Iris pigment epithelial cell (primary cell): ENCODE measurements around the gene PIGK.
"Not testable (repeated sequence)": the region's sequence is repeated elsewhere in the genome, so short reads cannot be mapped to it uniquely, and the experiment has no call there.

Experiments used
- DNase-seq: peaks from one replicate; pipeline ENCODE4 v3.0.0-alpha.2; 2011; ENCODE audit warnings: low read depth

Gene PIGK

GRCh38 chr1:77193951-77194350 lies 25.3 kb downstream of the PIGK start:
- no peak for DNase-seq

DNA sequence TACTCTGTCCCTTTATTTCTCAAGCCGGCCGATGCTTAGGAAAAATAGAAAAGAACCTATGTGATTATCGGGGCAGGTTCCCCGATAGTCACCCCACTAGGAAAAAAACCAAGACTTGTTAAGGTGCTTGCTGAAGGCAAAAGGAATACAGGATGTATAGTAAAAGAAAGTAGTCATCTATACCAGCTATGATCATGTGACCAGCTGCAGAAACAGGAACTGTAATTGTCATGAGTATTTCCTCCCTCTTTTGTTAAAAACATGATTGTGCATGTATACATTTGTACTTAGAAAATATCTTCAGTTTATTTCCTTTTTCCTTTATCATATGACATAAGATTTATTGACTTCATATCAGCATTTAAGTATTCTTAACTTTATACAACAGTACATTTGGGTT lies 30.5 kb downstream of the PIGK start:
- DNase-seq, result no peak

GRCh38 chr1:77186907-77187306 lies 32.3 kb downstream of the PIGK start:
- DNase-seq, result not testable (repeated sequence)

GRCh38 chr1:77182083-77182482 lies 37.1 kb downstream of the PIGK start:
- DNase-seq, result no peak

DNA sequence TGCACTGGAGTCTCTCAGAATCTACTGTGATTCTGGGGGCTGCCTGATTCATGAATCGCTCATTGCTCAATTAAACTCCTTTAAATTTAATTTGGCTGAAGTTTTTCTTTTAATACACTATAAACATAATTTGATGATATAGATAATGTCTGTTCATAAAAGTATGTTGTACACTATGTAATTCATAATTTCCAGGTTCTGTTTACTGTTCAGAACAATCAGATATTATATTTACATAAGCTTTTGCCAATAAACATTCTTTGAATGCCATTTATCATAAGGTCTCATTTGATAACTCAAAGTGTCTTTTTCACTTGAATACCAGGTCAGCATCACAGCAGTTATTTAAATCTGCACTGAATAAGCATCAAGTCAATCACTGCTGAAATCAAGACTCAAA lies 39.6 kb downstream of the PIGK start:
- DNase-seq, result no peak

DNA sequence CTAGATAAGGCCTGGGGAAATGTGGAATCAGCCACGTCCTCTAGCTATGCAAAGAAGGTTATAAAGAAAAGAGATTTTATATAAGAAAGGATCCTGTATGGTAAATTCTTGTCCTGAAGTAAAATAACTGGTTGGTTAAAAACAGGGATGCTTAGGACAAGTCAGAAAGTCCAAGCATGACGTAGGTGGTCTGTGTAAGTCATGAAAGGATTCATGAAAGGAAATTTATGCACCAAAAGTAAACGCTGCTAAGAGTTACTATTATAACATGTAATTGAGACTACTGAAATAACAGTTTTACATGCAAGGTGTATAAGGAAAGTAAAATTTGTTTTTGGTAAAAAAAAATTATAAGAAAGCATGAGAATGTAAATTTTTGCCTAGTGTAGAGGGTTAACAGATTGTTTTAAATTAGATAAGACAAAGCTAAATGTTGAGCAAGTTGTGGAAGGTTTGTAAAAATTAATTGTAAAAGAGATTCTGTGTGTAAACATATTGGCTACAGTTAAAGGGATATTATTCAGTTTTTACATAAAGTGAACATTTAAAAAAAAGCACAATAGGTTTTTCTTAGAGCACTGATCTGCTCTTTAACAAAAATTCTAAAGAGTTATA lies 43.9 kb downstream of the PIGK start:
- DNase-seq, result peak; percentile 7

DNA sequence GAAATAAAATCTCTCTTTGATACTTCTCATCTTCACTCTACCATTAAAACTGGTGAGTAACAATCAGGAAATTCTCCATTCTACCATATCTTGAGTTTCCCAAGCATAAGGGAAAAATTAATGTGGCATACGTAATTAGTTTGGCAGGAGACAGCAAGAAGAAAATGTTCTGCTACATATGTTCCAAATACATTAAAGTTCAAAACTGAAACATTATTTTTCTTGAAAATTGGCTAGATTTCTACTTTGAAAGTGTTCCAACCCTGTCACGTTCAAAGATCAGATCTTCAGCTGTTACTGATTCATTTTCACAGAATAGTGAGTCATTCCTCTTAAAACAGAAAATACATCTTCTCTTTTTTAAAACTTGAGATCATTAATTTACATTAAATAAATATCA lies 48.5 kb downstream of the PIGK start:
- DNase-seq, result peak; percentile 49

DNA sequence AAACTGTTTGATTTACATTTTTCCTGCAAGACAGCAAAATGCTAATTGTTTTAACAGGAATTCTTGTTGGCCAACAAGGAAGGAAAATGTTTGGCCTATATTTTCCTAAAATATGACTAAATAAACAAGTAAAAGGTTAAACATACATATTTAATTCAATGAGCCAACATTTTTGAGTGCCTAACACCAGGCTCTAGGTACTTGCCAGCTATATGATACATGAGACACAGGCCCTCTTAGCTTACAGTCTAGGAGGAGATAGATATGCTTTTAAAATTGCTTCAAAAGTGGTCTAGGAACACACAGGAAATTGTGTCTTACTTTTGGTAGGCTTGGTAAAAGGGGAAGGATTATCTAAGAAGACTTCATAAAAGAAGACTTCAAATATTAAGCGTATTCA lies 50.9 kb downstream of the PIGK start:
- peak; percentile 1 for DNase-seq

- no peak for DNase-seq
These were observed 54.7 kb downstream of the PIGK start for GRCh38 chr1:77164434-77164944.

DNA sequence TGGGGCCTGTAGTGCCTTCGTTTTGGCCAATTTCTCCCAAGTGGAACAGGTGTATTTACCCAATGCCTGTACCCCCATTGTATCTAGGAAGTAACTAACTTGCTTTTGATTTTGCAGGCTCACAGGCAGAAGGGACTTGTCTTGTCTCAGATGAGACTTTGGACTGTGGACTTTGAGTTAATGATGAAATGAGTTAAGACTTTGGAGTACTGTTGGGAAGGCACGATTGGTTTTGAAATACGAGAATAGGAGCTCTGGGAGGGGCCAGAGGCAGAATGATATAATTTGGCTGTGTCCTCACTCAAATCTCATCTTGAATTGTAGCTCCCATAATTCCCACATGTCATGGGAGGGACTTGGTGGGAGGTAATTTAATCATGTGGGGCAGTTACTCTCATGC lies 59.5 kb downstream of the PIGK start:
- DNase-seq, result not testable (repeated sequence)

DNA sequence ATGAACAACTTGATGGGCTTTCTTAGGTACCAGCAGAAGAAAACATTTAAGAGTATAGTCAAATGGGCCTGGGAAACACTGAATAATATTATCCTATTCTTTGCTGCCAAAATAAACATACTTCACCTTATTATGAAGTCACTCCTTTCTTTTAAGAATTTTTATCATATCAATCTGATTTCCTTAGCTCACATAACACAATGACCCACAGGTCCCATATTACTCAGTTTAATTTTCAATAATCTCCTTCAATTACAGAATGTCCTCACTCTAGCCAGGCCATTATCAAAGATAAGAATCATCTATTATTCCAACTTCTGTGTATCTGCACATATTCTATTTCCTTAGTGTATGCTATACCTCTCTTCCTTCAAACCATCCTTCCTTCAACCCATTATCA lies 63.0 kb downstream of the PIGK start:
- no peak for DNase-seq

DNA sequence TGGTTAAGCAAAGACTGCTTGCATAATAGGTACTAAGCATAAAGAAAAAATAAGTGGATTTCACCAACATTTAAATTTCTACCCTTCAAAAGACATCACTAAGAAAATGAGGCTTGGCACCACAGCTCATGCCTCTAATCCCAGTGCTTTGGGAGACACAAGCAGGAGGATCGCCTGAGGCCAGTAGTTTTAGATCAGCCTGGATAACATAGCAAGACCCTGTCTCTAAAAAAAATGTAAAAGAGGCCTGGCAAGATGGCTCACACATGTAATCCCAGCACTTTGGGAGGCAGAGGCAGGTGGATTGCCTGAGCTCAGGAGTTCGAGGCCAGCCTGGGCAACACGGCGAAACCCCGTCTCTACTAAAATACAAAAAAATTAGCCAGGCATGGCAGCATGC lies 73.0 kb downstream of the PIGK start:
- no peak for DNase-seq

DNA sequence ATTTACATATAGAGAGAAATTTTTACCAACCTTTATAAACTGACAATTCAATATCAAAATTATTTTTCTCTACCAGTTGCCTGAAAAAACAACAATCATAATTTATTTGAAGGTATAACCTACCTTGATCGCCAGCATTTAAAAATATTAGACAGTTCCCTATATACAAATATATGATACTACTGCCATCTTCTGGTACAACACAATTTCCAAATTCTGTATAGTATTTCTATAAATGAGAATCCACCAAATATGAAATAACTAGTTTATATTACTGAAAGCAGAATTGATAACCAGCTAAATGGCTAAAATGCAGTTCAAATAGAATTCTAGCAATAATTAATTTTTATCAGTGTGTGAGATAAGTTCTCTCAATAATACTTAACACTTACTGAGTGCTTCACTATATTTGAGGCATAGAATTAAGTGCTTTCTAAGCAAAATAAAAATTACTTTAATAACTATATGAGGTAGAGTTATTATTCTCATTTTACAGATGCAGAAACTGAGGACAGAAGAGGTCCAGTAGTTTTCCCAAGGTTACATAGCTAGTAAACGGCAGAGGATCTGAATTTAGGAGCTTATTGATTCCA lies 75.6 kb downstream of the PIGK start:
- no peak for DNase-seq

DNA sequence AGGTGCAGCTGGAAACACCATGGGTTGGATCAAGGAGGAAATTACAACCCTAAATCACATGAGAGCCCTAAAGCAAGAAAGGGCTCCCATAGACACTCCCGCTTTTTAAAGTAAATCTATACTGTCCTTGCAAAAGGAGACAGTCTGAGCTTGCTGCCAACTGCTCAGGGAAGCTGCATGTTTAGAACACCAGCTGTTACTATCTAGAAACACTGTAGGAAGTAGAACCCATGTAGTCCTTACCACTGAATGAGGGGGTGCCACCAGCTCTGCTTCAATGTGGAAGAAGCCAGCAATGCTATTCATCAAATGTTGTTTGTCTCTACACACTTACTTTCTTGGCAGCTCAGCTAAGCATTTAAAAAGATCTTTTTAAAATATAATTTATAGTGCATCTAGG lies 79.8 kb downstream of the PIGK start:
- no peak for DNase-seq

DNA sequence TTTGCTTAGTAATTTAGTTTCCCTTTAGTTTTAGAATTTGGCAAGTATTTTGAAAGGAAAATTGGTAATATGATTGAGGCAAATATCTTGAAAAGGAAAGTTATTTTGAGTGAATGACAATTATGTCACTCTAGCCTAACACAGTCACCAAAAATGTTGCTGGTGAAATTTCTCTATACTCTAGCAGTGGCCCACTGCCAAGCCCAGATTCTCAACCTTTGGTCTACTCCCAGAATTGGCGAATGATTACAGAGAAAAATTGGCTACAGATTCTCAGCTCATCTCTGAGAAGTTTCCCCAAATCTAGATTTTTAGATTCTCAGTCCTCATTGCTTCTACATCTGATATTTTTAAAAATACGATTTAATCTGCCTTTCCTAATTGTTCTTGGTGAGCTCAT lies 84.9 kb downstream of the PIGK start:
- no peak for DNase-seq

DNA sequence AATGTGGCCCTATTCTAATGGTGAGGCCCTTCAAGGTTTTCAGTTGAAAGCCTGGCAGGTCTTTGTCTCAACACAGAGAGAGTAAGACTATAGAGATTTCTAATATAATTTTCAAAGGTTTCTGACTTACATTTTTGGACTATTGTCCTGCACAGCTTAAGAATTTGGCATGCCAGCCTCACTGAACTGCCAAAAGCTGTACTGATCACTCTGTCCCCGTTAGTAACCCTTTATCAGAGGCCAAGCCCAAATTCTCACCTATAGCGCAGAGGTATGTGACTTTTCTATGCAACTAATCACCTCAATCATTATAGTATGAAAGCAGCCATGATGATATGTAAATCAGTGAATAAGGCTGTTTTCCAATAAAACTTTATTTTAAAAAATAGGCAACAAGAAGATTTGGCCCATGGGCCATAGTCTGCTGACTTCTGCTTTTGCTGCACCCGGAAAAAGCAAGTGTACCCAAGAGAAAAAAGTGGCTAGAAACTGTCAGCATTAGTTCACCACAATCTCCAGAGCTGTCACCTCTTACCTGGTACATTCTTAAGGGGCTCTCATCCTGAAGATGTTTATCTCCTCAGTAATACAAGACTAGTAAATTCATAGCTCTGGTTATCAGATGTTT lies 85.4 kb downstream of the PIGK start:
- no peak for DNase-seq

GRCh38 chr1:77126307-77126706 lies 92.9 kb downstream of the PIGK start:
- DNase-seq, result peak; percentile 84

DNA sequence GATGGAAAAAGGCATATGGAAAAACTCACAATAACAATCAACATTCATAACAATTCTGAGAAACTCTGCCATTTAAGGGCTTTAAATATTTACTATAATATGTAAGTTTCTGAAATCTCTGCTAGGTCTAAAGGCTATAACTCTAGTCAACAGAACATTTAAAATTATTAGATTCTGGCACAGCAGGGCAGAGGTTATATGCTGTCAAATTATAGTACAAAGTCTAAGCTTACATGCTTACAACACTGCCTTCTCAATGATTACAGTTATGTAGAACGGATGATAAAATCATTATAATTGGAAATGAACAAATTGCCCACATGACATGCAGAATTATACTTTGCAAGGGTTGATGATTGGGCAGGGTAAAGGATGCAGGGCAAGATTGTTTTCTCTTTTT lies 97.7 kb downstream of the PIGK start:
- DNase-seq, result no peak

DNA sequence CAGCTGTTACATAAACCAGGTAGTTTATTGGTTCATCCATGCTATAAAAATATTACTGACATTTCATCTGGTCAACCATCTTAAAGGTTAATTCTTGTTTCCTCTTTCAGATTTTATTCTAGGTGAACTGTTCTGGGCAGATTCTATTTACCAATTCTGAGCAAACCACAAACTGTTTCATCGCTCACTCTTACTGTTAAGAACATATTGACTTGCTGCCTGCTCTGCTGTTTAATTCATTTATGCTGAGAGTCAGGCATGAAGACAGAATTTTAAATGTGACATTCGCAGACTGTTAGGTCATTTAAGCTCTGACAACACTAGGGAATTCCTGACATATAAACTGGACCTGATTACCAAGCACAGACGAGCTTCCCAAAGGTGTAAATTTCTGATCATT lies 98.3 kb downstream of the PIGK start:
- DNase-seq, result peak; percentile 6

GRCh38 chr1:77118712-77119111 lies 100.5 kb downstream of the PIGK start:
- no peak for DNase-seq

- no peak for DNase-seq
These were observed 114.6 kb downstream of the PIGK start for GRCh38 chr1:77104672-77105071.

GRCh38 chr1:77103486-77103885 lies 115.7 kb downstream of the PIGK start:
- DNase-seq, result no peak

GRCh38 chr1:77100875-77101274 lies 118.4 kb downstream of the PIGK start:
- DNase-seq, result peak; percentile 42
